H1 (cell line): ENCODE data around the gene ANKRD11. TPM values are rescaled to one million over a fixed set of nuclear protein-coding genes. Genes with fewer than 3 reads are reported as not detected.

Experiments used
- BACH1 ChIP-seq: IDR thresholded peaks from 2 replicates; pipeline ENCODE4 v1.6.1; 2012; ENCODE audit warnings: low read length, improper control_type of control experiment
- CTCF ChIP-seq, 3 experiments: IDR thresholded peaks; 1 replicate in 2 of 3; 2 replicates in 1 of 3; pipeline versions ENCODE4 v1.5.1 to v1.6.1; 2011; ENCODE audit warnings: low read length in 3 of 3, mild to moderate bottlenecking in 3 of 3, inconsistent platforms in 2 of 3, low read depth in 1 of 3, moderate library complexity in 1 of 3; ENCODE audit not compliant: insufficient read depth in 1 of 3; ENCODE audit errors: control extremely low read depth in 1 of 3
- JUN ChIP-seq: IDR thresholded peaks from 2 replicates; pipeline ENCODE4 v1.6.1; 2011; ENCODE audit warnings: low read depth, mild to moderate bottlenecking, improper control_type of control experiment, low read length
- KDM4A ChIP-seq: IDR thresholded peaks from one replicate; pipeline ENCODE4 v1.7.1; 2012; ENCODE audit warnings: low read depth, mild to moderate bottlenecking, moderate library complexity, low read length, inconsistent platforms; ENCODE audit not compliant: severe bottlenecking
- USF2 ChIP-seq: IDR thresholded peaks from 2 replicates; pipeline ENCODE4 v1.6.1; 2011; ENCODE audit warnings: low read length, improper control_type of control experiment
- polyA plus RNA-seq, 7 experiments: library from polyadenylated mRNA; depleted of rRNA in 3 of 7; stranded (reverse) in 5 of 7; unstranded in 2 of 7; fragments of >200 nt in 5 of 7; fragments of 200-250 nt in 2 of 7; gene quantifications; 1 replicate in 5 of 7; 2 replicates in 1 of 7; 4 replicates in 1 of 7; pipeline versions ENCODE4 v1.2.1 to v1.2.3, GENCODE V29; 2011 to 2013; ENCODE audit warnings: missing spikeins in 2 of 7, mixed read lengths in 2 of 7
- total RNA-seq: library from RNA; stranded (reverse); fragmentation: NEBNext Ultra II Directional; extraction: Animal tissue kit (Norgen Biotek cat#: 25700); gene quantifications from 2 replicates; pipeline ENCODE4 v1.2.1, GENCODE V29; 2021

The ANKRD11 gene
- total and polyA plus RNA-seq, 2 of the 8 experiments (the other 6 are each of a cell fraction or from before 2014, with no cell fraction given), result 46.5 to 142 TPM

GRCh38 chr16:89490439-89491237, at the start of gene ANKRD11 (continued):
- TF ChIP-seq JUN (no peak), BACH1 (no peak), CTCF (IDR thresholded peaks at IDR 0.05; ENCODE audit: control extremely low read depth in 1 of 3, insufficient read depth in 1 of 3, low read depth in 1 of 3, low read length in 3 of 3) (no peak), KDM4A (peak; percentile 77), USF2 (no peak)
